MCF 10A (cell line): ENCODE results near the gene FOXRED2. TPM values are rescaled to one million over a fixed set of nuclear protein-coding genes. Genes with fewer than 3 reads are reported as not detected.
A peak's percentile ranks its signal among the peaks of the same experiment; 100 is the strongest.

ENCODE experiments used
- BruUV-seq: library from RNA; stranded (reverse); fragments of 400-500 nt; replicated peaks from 2 replicates; lab custom pipeline; 2021; lab: Mats Ljungman, UMichigan
- CTCF ChIA-PET: fragments of 300-600 bp; sonication (Branson Sonifier 250); formaldehyde crosslinking; extraction: SDS; loops from one replicate; lab custom pipeline; 2021; ENCODE audit warnings: antibody characterized with exemption, inconsistent platforms; lab: Yijun Ruan, JAX
- POLR2A ChIA-PET: fragments of 300-600, 350-650 bp; sonication (Branson Sonifier 250); formaldehyde crosslinking; extraction: SDS; loops from one replicate; lab custom pipeline; 2020; ENCODE audit warnings: antibody characterized with exemption, inconsistent platforms; lab: Yijun Ruan, JAX
- DNase-seq: peaks from one replicate; pipeline ENCODE4 v3.0.0-alpha.2; 2018; ENCODE audit not compliant: unreplicated experiment
- H3K27ac Mint-ChIP-seq: one replicate; pipeline ENCODE4 v1.8.0; 2022; ENCODE audit warnings: mild to moderate bottlenecking, low read depth, mixed read lengths; ENCODE audit not compliant: unreplicated experiment
- H3K27me3 Mint-ChIP-seq: one replicate; pipeline ENCODE4 v1.8.0; 2022; ENCODE audit warnings: mixed read lengths; ENCODE audit not compliant: insufficient read depth, unreplicated experiment
- H3K36me3 Mint-ChIP-seq: one replicate; pipeline ENCODE4 v1.8.0; 2022; ENCODE audit warnings: mild to moderate bottlenecking, moderate library complexity, mixed read lengths; ENCODE audit not compliant: insufficient read depth, unreplicated experiment
- H3K4me1 Mint-ChIP-seq: one replicate; pipeline ENCODE4 v1.8.0; 2022; ENCODE audit warnings: mixed read lengths; ENCODE audit not compliant: insufficient read depth, unreplicated experiment
- H3K4me3 Mint-ChIP-seq: one replicate; pipeline ENCODE4 v1.8.0; 2022; ENCODE audit warnings: mild to moderate bottlenecking, moderate library complexity, mixed read lengths; ENCODE audit not compliant: unreplicated experiment
- H3K9me3 Mint-ChIP-seq: one replicate; pipeline ENCODE4 v1.8.0; 2022; ENCODE audit warnings: mixed read lengths; ENCODE audit not compliant: unreplicated experiment
- CTCF ChIP-seq: fragments of 200-600 bp; IDR thresholded peaks from one replicate; pipeline ENCODE4 v1.8.0; 2022; ENCODE audit warnings: antibody characterized with exemption, mild to moderate bottlenecking; ENCODE audit not compliant: unreplicated experiment
- intact Hi-C: fragments of 100-400 bp; cut with micrococcal nuclease; formaldehyde crosslinking; loops from 2 replicates; pipeline ENCODE4 v1.14.1; 2022
- total RNA-seq: library from RNA; stranded (reverse); gene quantifications from 2 replicates; pipeline ENCODE4 v1.2.3, GENCODE V29; 2022

FOXRED2 gene
- total RNA-seq, 1 experiment from 2014 or later, result 10.9 TPM

DNA sequence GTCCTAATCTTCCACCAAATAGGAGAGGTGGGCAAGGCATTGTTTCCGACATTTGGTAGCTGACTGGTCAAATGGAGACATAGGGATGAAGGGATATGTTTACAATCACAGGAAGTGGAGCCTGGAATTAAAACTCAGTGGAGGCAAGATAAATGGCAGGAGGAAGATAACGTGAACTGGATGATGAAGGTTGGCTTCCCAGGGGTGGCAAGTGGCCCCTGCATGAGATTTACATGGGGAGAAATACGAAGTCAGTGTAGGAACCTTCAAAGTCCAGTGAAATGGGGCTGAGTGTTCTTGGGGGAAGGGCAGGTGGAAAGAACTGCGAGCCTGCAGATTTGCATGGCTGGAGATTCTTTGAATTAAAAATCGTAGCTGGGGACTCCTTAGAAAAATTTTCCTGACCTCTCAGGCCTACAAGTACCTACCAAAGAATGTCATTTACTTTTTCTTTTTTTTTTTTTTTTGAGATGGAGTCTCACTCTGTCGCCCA lies 724 bp upstream of the FOXRED2 start:
- no peaks in the 10 kb centered on the region for H3K9me3 Mint-ChIP-seq
- ChIA-PET CTCF (interaction anchor here (0.5 to 2.0 kb wide), 2 partner anchors 206 to 296 kb away, joined by 3 to 7 read pairs; no protein-coding TSS in a partner anchor), POLR2A (interaction anchor here (0.8 to 5.8 kb wide), 13 partner anchors 14 to 366 kb away, joined by 3 to 44 read pairs (median 4); partner anchors contain the start of genes EIF3D, MYH9 and TXN2)
- peaks cover 13% of the 10 kb centered on the region for H3K4me1 Mint-ChIP-seq
- H3K27ac Mint-ChIP-seq, result peak overlapping the region; percentile 49
- H3K27me3 Mint-ChIP-seq, result no peaks in the 10 kb centered on the region
- intact Hi-C loops, result no loop called here
- peak overlapping the region; percentile 77 for H3K4me3 Mint-ChIP-seq
- no TSS peak for BruUV-seq
- TF ChIP-seq CTCF, result no peak
- no peak for DNase-seq
- peaks cover 56% of the 10 kb centered on the region for H3K36me3 Mint-ChIP-seq

DNA sequence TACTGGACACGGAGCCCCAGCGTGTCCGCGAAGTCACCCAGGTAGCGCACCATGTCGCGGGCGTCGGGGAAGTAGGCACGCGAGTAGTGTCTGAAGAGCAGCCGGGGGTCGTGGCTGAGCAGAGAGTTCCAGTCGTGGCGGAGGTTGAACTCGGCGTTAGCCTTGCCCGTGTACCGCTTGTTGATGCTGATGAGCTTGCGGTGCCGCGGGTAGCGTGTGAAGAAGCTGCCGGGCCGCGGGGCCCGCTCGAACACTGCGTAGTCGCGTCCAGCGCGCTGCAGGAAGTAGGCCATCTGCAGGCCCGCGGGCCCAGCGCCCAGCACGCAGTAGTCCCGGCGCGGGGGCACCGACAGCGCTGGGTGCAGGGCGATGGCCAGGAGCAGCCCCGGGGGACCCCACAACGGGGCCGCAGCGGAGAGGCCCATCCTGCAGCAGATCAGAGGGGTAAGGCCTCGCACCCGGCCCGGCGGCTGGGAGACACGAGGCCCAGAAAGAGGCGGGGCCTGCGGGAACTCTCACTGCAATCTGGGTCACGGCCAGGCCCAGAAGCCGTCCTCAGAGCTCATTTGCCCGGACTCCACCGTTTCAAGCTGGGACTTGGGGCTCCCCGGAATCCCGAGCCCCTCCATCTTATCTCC lies 723 bp downstream of the FOXRED2 start:
- no peak for TF ChIP-seq CTCF
- intact Hi-C loops, result no loop called here
- BruUV-seq, result no TSS peak
- Mint-ChIP-seq H3K4me3 (peak overlapping the region; percentile 77), H3K27ac (no peak overlapping the region), H3K27me3 (no peaks in the 10 kb centered on the region), H3K9me3 (no peaks in the 10 kb centered on the region), H3K36me3 (peaks cover 45% of the 10 kb centered on the region), H3K4me1 (peaks cover 8% of the 10 kb centered on the region)
- POLR2A ChIA-PET, result interaction anchor here (0.7 to 5.8 kb wide), 10 partner anchors 11 to 693 kb away, joined by 3 to 44 read pairs (median 5); partner anchors contain the start of genes EIF3D, MYH9 and TXN2
- CTCF ChIA-PET, result interaction anchor here (0.9 to 1.3 kb wide), 2 partner anchors 20 to 204 kb away, joined by 3 to 5 read pairs; no protein-coding TSS in a partner anchor
- DNase-seq, result no peak

GRCh38 chr22:36497910-36498665 lies 8.8 kb downstream of the FOXRED2 start:
- H3K27me3 Mint-ChIP-seq, result no peaks in the 10 kb centered on the region
- H3K4me3 Mint-ChIP-seq, result no peak overlapping the region
- ChIA-PET POLR2A (interaction anchor here (0.7 to 1.0 kb wide), 2 partner anchors 11 to 29 kb away, joined by 3 read pairs; no protein-coding TSS in a partner anchor), CTCF (interaction anchor here (1.0 kb wide), 1 partner anchor 190 kb away, joined by 3 read pairs; no protein-coding TSS in a partner anchor)
- no peaks in the 10 kb centered on the region for H3K4me1 Mint-ChIP-seq
- no TSS peak for BruUV-seq
- no peak overlapping the region for H3K27ac Mint-ChIP-seq
- peaks cover 33% of the 10 kb centered on the region for H3K36me3 Mint-ChIP-seq
- DNase-seq, result no peak
- intact Hi-C loops, result no loop called here
- peak; percentile 7 for TF ChIP-seq CTCF
- no peaks in the 10 kb centered on the region for H3K9me3 Mint-ChIP-seq

- Mint-ChIP-seq H3K9me3 (no peaks in the 10 kb centered on the region), H3K36me3 (peaks cover 32% of the 10 kb centered on the region), H3K4me1 (no peaks in the 10 kb centered on the region), H3K27me3 (no peaks in the 10 kb centered on the region), H3K27ac (no peak overlapping the region), H3K4me3 (no peak overlapping the region)
- ChIA-PET CTCF (no interaction called here), POLR2A (interaction anchor here (1.2 kb wide), 1 partner anchor 13 kb away, joined by 4 read pairs; the partner anchor contains the start of gene FOXRED2)
- intact Hi-C loops, result no loop called here
- DNase-seq, result no peak
- no peak for TF ChIP-seq CTCF
- BruUV-seq, result no TSS peak
Observed at GRCh38 chr22:36493690-36494110, 13.1 kb downstream of the FOXRED2 start.
